HG03139 (cell line): Measurements from ENCODE around the gene TBC1D22A.

Experiments
- ATAC-seq: cut with Tn5 transposase; IDR thresholded peaks from one replicate; pipeline ENCODE4 v1.9.1; 2021; ENCODE audit not compliant: unreplicated experiment

TBC1D22A gene

DNA sequence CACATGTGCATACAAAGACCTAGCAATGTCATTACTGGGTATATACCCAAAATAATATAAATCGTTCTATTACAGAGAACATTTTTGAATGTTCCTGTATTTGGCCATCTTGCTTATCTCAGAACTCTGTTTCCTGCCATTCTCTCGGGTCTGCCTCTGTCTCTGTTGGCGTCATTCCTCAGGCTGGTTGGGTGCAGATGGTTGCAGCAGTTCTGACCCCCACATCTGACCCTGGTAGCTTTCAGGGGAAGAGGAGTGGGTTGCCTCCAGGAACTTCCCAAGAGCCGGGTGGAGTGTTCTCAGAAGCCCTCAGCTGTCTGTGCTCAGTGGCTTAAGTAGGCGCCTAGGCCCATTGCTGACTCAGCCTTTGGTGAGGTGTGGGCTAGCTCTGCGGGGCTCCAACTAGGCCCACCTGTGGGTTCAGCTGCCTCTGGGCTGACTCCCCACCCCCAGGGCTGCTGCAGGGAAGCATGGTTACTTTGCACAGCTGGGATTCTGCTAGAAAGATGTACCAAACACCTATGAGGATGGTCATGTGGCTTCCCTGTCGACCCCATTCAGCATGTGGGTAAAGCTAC is 114.0 kb downstream of the TBC1D22A start:
- no peak for ATAC-seq

DNA sequence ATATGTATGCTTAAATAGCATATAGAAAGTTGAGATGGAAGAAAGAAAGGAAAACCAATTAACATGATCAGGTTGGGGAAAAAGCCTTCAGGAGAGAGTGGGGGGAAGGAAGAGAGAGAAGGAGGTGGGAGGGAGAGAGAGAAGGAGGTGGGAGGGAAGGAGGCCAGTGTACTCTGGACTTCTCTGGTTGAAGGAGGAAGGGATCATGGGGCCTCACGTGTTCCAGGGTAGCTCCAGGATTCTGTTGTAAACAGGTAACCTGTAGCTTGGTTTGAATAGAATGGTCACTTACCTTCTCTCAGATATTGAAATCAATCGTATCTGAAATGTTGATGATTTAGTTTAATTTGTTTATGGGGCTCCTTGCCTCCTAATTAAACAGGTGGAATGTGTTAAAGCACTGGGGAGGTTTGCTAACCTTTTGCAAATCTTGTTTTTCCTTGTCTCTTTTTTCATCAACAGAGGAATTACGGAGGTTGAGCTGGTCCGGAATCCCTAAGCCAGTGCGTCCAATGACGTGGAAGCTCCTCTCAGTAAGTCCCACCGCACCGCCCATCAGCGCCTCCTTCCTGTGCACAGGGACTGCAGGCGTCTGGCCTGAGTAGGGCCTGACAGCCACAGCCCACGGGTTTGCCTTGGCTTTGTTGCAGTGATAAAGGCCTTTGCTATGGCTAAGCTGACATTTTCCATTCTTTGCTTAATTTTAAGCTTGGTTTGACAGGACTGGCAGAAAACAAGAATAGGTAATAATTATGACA is 115.9 kb downstream of the TBC1D22A start:
- ATAC-seq: no peak

- no peak for ATAC-seq
Measured at GRCh38 chr22:46879083-46879482, 116.6 kb downstream of the TBC1D22A start.

- no peak for ATAC-seq
Measured at GRCh38 chr22:46881373-46882118, 119.1 kb downstream of the TBC1D22A start.

DNA sequence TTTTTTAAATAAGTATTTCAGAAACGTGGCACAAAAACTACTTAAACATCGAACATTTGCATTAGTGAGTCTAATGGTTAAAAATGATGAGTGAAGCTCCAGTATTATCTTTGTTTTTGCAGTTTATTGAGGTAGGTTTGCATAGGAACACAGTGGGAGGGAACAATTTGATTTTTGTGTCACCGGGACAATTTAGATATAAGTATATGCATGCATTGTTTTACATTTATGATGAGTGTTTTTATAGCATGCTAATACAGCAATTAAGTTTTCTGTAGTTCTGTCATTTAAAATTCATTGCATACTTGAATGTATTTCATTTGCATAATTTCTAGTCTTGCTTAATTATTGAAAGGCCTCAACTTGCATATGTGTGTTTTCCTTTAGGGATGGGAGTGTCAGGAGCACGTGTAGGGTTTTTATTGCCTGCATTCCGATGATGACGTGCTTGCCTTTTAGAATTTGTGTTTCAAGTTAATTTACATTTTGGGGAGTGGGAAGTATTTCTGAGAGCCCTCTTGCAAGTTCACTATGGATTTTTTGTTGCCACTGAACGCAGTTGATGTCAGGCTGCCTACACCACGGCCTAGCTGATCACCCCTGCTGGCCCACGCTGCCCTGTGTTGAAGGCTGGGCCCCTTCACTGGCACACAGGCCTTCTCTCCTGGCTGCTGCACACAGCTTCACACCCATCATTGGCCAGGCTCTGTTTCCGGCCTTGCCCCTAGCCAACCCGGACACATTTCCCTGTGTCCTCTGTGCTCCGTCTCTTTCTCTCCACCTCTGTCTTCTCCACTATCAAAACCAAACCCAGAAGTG is 120.9 kb downstream of the TBC1D22A start:
- no peak for ATAC-seq

GRCh38 chr22:46884365-46884764 is 121.9 kb downstream of the TBC1D22A start:
- ATAC-seq: no peak

DNA sequence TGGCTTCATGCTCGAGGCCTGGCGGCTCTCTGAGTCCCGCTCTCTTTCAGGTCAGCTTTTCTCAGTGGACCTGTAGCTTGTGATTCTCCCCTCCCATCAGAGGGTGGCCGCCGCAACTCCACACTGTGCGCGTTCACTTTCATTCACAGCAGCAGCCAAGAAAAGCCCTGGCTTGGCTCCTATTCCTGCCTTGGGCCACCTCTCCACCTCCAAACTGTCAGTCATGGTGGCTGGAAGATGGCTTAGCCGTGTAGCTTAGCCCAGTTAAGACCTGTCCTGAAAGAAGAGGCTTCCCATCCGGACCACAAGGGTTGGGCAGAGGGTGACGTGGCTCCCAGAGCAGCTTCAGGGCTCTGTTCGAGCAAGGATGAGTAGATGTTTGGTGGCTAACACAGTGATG is 125.5 kb downstream of the TBC1D22A start:
- ATAC-seq: no peak

DNA sequence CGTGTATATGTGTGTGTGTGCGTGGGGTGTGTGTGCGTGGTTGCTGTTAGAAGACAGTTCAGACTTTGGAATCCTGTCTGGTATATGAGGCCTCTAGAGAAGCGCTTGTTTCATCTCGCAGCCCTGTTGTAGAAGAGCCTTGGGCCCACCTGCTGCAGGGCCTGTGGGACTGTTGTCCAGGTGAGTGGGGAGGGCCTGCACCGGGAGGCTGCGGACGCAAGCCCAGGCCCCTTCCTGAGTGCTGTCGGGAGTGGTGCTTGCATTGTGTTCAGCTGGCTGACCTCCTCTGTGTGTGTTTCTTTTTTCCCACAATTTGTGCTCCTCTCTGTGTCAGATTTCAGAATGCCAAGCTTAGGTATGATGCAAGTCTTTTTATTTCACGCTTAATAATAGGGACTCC is 128.4 kb downstream of the TBC1D22A start:
- ATAC-seq: no peak

DNA sequence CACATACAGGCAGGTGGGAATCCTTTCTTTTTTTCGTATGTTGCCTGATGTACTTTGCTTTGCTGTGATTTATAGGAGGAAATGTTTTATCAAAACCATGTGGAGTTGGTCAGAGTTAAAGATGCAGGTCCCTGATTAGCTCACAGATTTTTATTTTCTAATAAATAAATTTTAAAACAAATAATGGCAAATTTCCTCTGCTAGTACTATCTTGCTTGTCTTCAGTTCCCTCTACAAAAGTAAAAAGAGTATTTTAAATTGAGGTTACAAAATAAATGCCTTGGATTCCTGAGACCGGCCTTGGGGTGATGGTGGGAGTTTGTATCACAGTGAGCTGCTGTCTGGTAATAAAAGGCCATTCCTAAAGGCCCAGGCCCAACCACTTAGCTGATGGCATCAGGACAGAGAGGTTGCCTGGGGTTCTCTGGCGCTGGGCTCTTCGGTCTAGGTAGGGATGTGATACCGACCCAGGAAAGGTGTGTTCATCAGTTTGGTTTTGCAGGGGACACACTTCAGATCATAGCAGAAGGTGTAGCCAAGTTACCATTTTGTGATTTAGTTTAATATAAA is 129.0 kb downstream of the TBC1D22A start:
- ATAC-seq: no peak

GRCh38 chr22:46892866-46893265 is 130.4 kb downstream of the TBC1D22A start:
- no peak for ATAC-seq

GRCh38 chr22:46893281-46894020 is 131.0 kb downstream of the TBC1D22A start:
- no peak for ATAC-seq

- no peak for ATAC-seq
Measured at GRCh38 chr22:46894081-46894671, 131.7 kb downstream of the TBC1D22A start.

DNA sequence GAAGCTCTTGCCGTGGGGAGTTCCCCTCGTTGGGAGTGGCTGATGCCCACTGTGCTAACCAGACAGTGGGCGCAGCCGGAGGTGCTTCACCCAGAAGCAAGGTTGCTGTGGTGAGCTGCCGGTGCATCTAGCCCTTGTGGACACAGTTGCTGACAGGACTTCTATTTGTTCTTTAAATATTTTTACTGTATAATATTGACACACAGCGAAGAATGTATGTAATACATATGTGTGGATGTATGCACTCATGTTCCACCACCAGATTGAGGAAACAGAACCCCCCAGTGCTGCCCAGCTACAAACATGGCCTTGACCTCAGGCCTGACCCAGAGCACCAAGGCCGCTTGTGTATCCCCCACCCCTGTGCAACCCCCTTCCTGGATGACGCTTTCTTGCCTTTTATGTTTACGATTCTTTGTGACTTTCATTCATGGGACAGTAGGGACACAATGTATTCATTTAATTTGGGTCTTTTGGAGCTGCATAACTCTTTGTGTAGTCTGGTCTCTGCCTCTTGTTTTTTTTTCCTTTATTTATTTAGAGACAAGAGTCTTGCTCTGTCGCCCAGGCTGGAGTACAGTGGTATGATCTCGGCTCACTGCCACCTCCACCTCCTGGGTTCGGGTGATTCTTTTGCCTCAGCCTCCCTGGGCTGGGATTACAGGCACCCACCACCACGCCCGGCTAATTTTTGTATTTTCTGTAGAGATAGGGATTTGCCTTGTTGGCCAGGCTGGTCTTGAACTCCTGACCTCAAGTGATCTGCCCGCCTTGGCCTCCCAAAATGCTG is 132.6 kb downstream of the TBC1D22A start:
- ATAC-seq: no peak

GRCh38 chr22:46895753-46896152 is 133.3 kb downstream of the TBC1D22A start:
- no peak for ATAC-seq

- no peak for ATAC-seq
Measured at GRCh38 chr22:46896166-46896565, 133.7 kb downstream of the TBC1D22A start.

- no peak for ATAC-seq
Measured at GRCh38 chr22:46896568-46897245, 134.3 kb downstream of the TBC1D22A start.

GRCh38 chr22:46897246-46897623 is 134.8 kb downstream of the TBC1D22A start:
- ATAC-seq: no peak

DNA sequence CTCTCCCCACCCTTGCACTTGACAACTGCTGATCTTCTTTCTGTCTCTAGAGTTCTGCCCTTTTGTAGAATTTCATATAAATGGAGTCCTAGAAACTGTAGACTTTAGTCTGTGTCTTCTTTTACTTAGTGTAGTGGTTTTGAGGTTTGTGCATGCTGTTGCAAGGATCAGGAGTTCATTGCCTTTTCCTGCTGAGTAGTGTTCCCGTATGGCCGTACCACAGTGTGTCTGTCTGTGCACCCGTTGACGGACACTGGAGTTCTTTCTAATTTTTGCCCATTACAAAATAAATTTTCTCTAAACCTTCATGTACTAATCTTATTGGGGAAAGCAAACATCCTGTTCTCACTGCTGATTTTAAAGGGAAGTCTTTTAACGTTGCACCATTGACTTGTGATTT is 138.1 kb downstream of the TBC1D22A start:
- no peak for ATAC-seq

- no peak for ATAC-seq
Measured at GRCh38 chr22:46902436-46902835, 140.0 kb downstream of the TBC1D22A start.
